Liver (tissue), 9 donors: Measurements from ENCODE around the gene SLC35A2. TPM values are rescaled to one million over a fixed set of nuclear protein-coding genes. Genes with fewer than 3 reads are reported as not detected.

Experiments
- DNase-seq: peaks from one replicate; pipeline ENCODE4 v3.0.0-alpha.2; 2017; ENCODE audit warnings: low spot score
- H3K27ac ChIP-seq, 2 donors: one replicate each; pipeline ENCODE4 v1.7.0; 2013; ENCODE audit warnings: inconsistent platforms in 2 of 2, low read length in 2 of 2, control low read depth in 1 of 2, low read depth in 1 of 2, mild to moderate bottlenecking in 1 of 2
- H3K27me3 ChIP-seq, 4 donors: one replicate each; pipeline versions ENCODE4 v1.6.1 to v1.7.0; 2013; ENCODE audit warnings: low read length in 3 of 4, inconsistent platforms in 1 of 4, mild to moderate bottlenecking in 1 of 4, moderate library complexity in 1 of 4; ENCODE audit not compliant: control insufficient read depth in 4 of 4, insufficient read depth in 4 of 4
- H3K36me3 ChIP-seq, 4 donors: one replicate each; pipeline versions ENCODE4 v1.6.1 to v1.7.0; 2013; ENCODE audit warnings: low read length in 3 of 4, mild to moderate bottlenecking in 3 of 4, low read depth in 1 of 4, moderate library complexity in 1 of 4; ENCODE audit not compliant: control insufficient read depth in 4 of 4, insufficient read depth in 3 of 4
- H3K4me1 ChIP-seq, 4 donors: one replicate each; pipeline versions ENCODE4 v1.6.1 to v1.7.0; 2013; ENCODE audit warnings: low read length in 3 of 4, mild to moderate bottlenecking in 3 of 4, moderate library complexity in 1 of 4; ENCODE audit not compliant: control insufficient read depth in 4 of 4, insufficient read depth in 4 of 4
- H3K4me3 ChIP-seq, 3 donors: one replicate each; pipeline versions ENCODE4 v1.6.1 to v1.7.0; 2013; ENCODE audit warnings: low read length in 3 of 3, control low read depth in 1 of 3, low read depth in 1 of 3, mild to moderate bottlenecking in 1 of 3
- H3K9ac ChIP-seq, 2 donors: one replicate each; pipeline ENCODE4 v1.7.0; 2013; ENCODE audit warnings: low read length in 2 of 2, mild to moderate bottlenecking in 2 of 2, moderate library complexity in 2 of 2, control low read depth in 1 of 2, low read depth in 1 of 2
- H3K9me3 ChIP-seq, 4 donors: one replicate each; pipeline versions ENCODE4 v1.6.1 to v1.7.0; 2013; ENCODE audit warnings: low read length in 3 of 4; ENCODE audit not compliant: control insufficient read depth in 4 of 4
- CTCF ChIP-seq: fragments of 150-350 bp; IDR thresholded peaks from 2 replicates; pipeline ENCODE4 v1.5.1; 2017; ENCODE audit warnings: improper control_type of control experiment, low read depth, low read length; ENCODE audit not compliant: missing input control
- FOXA1 ChIP-seq: IDR thresholded peaks from 2 replicates; pipeline ENCODE4 v1.6.1; 2016; ENCODE audit warnings: antibody characterized with exemption
- FOXA2 ChIP-seq: IDR thresholded peaks from 2 replicates; pipeline ENCODE4 v1.6.1; 2016; ENCODE audit warnings: antibody characterized with exemption
- HNF4A ChIP-seq, 2 donors: conservative IDR thresholded peaks; 2 replicates each; pipeline ENCODE4 v1.6.1; 2016; ENCODE audit warnings: antibody characterized with exemption in 2 of 2, mild to moderate bottlenecking in 2 of 2
- HNF4G ChIP-seq: IDR thresholded peaks from 2 replicates; pipeline ENCODE4 v1.6.1; 2016; ENCODE audit warnings: antibody characterized with exemption
- JUND ChIP-seq, 2 donors: IDR thresholded peaks; 2 replicates each; pipeline ENCODE4 v1.6.1; 2016; ENCODE audit warnings: antibody characterized with exemption in 2 of 2
- NR2F2 ChIP-seq: IDR thresholded peaks from 2 replicates; pipeline ENCODE4 v1.6.1; 2016; ENCODE audit warnings: antibody characterized with exemption
- RXRA ChIP-seq, 2 donors: IDR thresholded peaks; 2 replicates each; pipeline ENCODE4 v1.6.1; 2017 to 2018; ENCODE audit warnings: antibody characterized with exemption in 2 of 2, mild to moderate bottlenecking in 1 of 2
- SP1 ChIP-seq: IDR thresholded peaks from 2 replicates; pipeline ENCODE4 v1.6.1; 2018; ENCODE audit warnings: antibody characterized with exemption, mild to moderate bottlenecking
- TAF1 ChIP-seq: conservative IDR thresholded peaks from 2 replicates; pipeline ENCODE4 v1.6.1; 2016; ENCODE audit warnings: antibody characterized with exemption, mild to moderate bottlenecking
- YY1 ChIP-seq: IDR thresholded peaks from 2 replicates; pipeline ENCODE4 v1.6.1; 2016; ENCODE audit warnings: antibody characterized with exemption, mild to moderate bottlenecking
- ZBTB33 ChIP-seq: IDR thresholded peaks from 2 replicates; pipeline ENCODE4 v1.6.1; 2016; ENCODE audit warnings: antibody characterized with exemption
- WGBS: extraction: QIAGEN DNeasy Blood & Tissue Kit; methylation state at CpG from one replicate; pipeline ENCODE4 v1.1.7; 2013; 5-methylcytosine and 5-hydroxymethylcytosine counted together
- polyA plus RNA-seq, 2 donors: library from polyadenylated mRNA; stranded (reverse) in 1 of 2; unstranded in 1 of 2; fragments of 200-250 nt in 1 of 2; fragments of >200 nt in 1 of 2; fragmentation: Nextera tagmentation in 1 of 2; extraction: Ambion mirVana in 1 of 2; gene quantifications; one replicate each; pipeline versions ENCODE4 v1.2.1 to v1.2.3, GENCODE V29; 2013 to 2015
- total RNA-seq, 2 donors: library from RNA; depleted of rRNA; stranded (reverse); fragments of >200 nt; gene quantifications; one replicate each; pipeline ENCODE4 v1.2.3, GENCODE V29; 2014
- TF ChIP-seq, protein P1 (sequence below): IDR thresholded peaks from 2 replicates; pipeline ENCODE4 v1.6.1; 2016; ENCODE audit warnings: antibody characterized with exemption
- TF ChIP-seq, protein P2 (sequence below): IDR thresholded peaks from 2 replicates; pipeline ENCODE4 v1.6.1; 2016; ENCODE audit warnings: antibody characterized with exemption
- donor health status: healthy.
- donor health status: healthy.
- donor health status: healthy.
- donor health status: healthy.
- donor health status: healthy.

The SLC35A2 gene
- total and polyA plus RNA-seq, 4 donors: 10.0 to 26.9 (median 14.4) TPM

DNA sequence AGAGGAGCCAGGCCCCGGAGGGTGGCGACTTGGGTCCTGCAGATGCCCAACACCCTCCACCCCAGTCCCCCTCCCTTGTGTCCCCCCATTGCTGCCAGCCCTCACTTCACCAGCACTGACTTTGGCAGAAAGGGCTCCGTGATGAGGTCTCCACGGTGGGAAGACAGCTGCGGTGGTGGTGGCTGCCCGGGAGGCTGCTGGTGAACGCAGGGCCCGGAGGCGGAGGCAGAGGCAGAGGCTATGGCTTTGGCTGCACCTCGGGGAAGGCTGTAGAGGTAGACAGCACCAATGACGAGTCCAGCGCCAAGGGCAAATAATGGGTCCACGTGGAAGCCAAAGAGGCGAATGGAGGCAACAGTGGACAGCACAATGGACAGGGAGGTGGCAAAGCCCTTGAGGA lies 6.8 kb downstream of the SLC35A2 start:
- H3K27me3 ChIP-seq: no peaks in the 10 kb centered on the region
- TF ChIP-seq, protein P1, sequence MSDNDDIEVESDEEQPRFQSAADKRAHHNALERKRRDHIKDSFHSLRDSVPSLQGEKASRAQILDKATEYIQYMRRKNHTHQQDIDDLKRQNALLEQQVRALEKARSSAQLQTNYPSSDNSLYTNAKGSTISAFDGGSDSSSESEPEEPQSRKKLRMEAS: no peak
- TF ChIP-seq NR2F2 (no peak), SP1 (no peak), HNF4A (conservative IDR thresholded peaks at IDR 0.05) (no peak), HNF4G (no peak), ZBTB33 (no peak), YY1 (no peak)
- WGBS: 93% methylated on average over 14 of the region's 14 CpGs
- H3K4me1 ChIP-seq: no peaks in the 10 kb centered on the region
- H3K36me3 ChIP-seq: peaks cover 4 to 46% (median 14%) of the 10 kb centered on the region in 4 donors
- no peaks in the 10 kb centered on the region for H3K9me3 ChIP-seq
- H3K9ac ChIP-seq: no peak overlapping the region
- H3K27ac ChIP-seq: no peak overlapping the region
- DNase-seq: no peak
- no peak overlapping the region for H3K4me3 ChIP-seq

GRCh38 chrX:48904180-48904579 lies 7.3 kb downstream of the SLC35A2 start:
- Histone ChIP-seq H3K9ac (no peak overlapping the region), H3K36me3 (peaks cover 4 to 48% (median 14%) of the 10 kb centered on the region in 4 donors), H3K4me1 (peaks cover 0 to 4% (median under 1%) of the 10 kb centered on the region in 4 donors), H3K27ac (no peak overlapping the region), H3K9me3 (no peaks in the 10 kb centered on the region), H3K4me3 (no peak overlapping the region), H3K27me3 (no peaks in the 10 kb centered on the region)
- no peak for DNase-seq
- TF ChIP-seq SP1 (no peak), ZBTB33 (no peak), HNF4A (conservative IDR thresholded peaks at IDR 0.05) (no peak), CTCF (no peak), TAF1 (no peak), YY1 (no peak), FOXA2 (no peak), JUND (IDR thresholded peaks at IDR 0.05) (no peak), NR2F2 (no peak), RXRA (IDR thresholded peaks at IDR 0.05) (no peak), FOXA1 (no peak), HNF4G (no peak)
- TF ChIP-seq, protein P2, sequence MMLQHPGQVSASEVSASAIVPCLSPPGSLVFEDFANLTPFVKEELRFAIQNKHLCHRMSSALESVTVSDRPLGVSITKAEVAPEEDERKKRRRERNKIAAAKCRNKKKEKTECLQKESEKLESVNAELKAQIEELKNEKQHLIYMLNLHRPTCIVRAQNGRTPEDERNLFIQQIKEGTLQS: no peak
- TF ChIP-seq, protein P1: no peak
- WGBS: 94% methylated on average over 8 of the region's 8 CpGs
